Hepatocyte (in vitro differentiated cells): Measurements from ENCODE around the gene ERBB4. TPM values are rescaled to one million over a fixed set of nuclear protein-coding genes. Genes with fewer than 3 reads are reported as not detected.

Experiments
- DNase-seq: peaks from one replicate; pipeline ENCODE4 v3.0.0-alpha.2; 2016; ENCODE audit warnings: low spot score
- H2AFZ ChIP-seq: fragments of 200-600 bp; sonication (generic); 2 replicates; pipeline ENCODE4 v1.6.0; 2016; ENCODE audit warnings: antibody characterized with exemption, mild to moderate bottlenecking
- H3K27ac ChIP-seq: fragments of 200-600 bp; sonication (generic); 2 replicates; pipeline ENCODE4 v1.5.1; 2016; ENCODE audit warnings: mild to moderate bottlenecking
- H3K27me3 ChIP-seq: fragments of 200-600 bp; sonication (generic); 2 replicates; pipeline ENCODE4 v1.6.1; 2016
- H3K36me3 ChIP-seq: fragments of 200-600 bp; sonication (generic); replicated peaks from 2 replicates; pipeline ENCODE4 v1.5.1; 2016; ENCODE audit warnings: low read depth; ENCODE audit not compliant: insufficient read depth
- H3K4me1 ChIP-seq: fragments of 200-600 bp; sonication (generic); 2 replicates; pipeline ENCODE4 v1.5.1; 2016; ENCODE audit warnings: mild to moderate bottlenecking, moderate library complexity; ENCODE audit not compliant: insufficient read depth
- H3K4me2 ChIP-seq: fragments of 200-600 bp; sonication (generic); 2 replicates; pipeline ENCODE4 v1.6.0; 2016
- H3K4me3 ChIP-seq: fragments of 200-600 bp; sonication (generic); 2 replicates; pipeline ENCODE4 v1.5.1; 2016; ENCODE audit warnings: mild to moderate bottlenecking
- H3K79me2 ChIP-seq: fragments of 200-600 bp; sonication (generic); 2 replicates; pipeline ENCODE4 v1.6.0; 2017; ENCODE audit warnings: mild to moderate bottlenecking
- H3K9me2 ChIP-seq: fragments of 200-600 bp; sonication (generic); replicated peaks from 2 replicates; pipeline ENCODE4 v1.6.0; 2017; ENCODE audit warnings: mild to moderate bottlenecking; ENCODE audit not compliant: insufficient read depth
- H3K9me3 ChIP-seq: fragments of 200-600 bp; sonication (generic); 2 replicates; pipeline ENCODE4 v1.5.1; 2016; ENCODE audit warnings: low read depth, mild to moderate bottlenecking
- H4K20me1 ChIP-seq: fragments of 200-600 bp; sonication (generic); 2 replicates; pipeline ENCODE4 v1.6.0; 2016; ENCODE audit warnings: mild to moderate bottlenecking; ENCODE audit not compliant: insufficient read depth, poor library complexity, severe bottlenecking
- EZH2 ChIP-seq: fragments of 200-600 bp; sonication (generic); IDR thresholded peaks from 2 replicates; pipeline ENCODE4 v1.6.1; 2016; ENCODE audit warnings: antibody characterized with exemption, mild to moderate bottlenecking, borderline replicate concordance
- EZH2phosphoT487 ChIP-seq: fragments of 200-600 bp; sonication (generic); IDR thresholded peaks from one replicate; pipeline ENCODE4 v1.6.1; 2018; ENCODE audit warnings: antibody characterized with exemption, mild to moderate bottlenecking, low read depth, moderate library complexity; ENCODE audit not compliant: unreplicated experiment, severe bottlenecking
- WGBS: methylation state at CpG from one replicate; pipeline ENCODE4 v1.1.6; 2016; ENCODE audit warnings: low lambda C conversion rate; ENCODE audit errors: missing lambda C conversion rate; 5-methylcytosine and 5-hydroxymethylcytosine counted together
- polyA plus RNA-seq: library from polyadenylated mRNA; unstranded; fragments of >200 nt; fragmentation: Nextera tagmentation; extraction: Ambion mirVana; gene quantifications from 2 replicates; pipeline ENCODE4 v1.2.1, GENCODE V29; 2016
- total RNA-seq: library from RNA; depleted of rRNA; stranded (reverse); fragments of >200 nt; gene quantifications from 2 replicates; pipeline ENCODE4 v1.2.3, GENCODE V29; 2014
- TF ChIP-seq, protein P1 (sequence below): fragments of 200-600 bp; sonication (generic); IDR thresholded peaks from 2 replicates; pipeline ENCODE4 v1.5.1; 2016; ENCODE audit warnings: antibody characterized with exemption, mild to moderate bottlenecking; ENCODE audit not compliant: poor library complexity

The ERBB4 gene
- total and polyA plus RNA-seq, 2 experiments from 2014 or later = 3.4 to 3.9 TPM

DNA sequence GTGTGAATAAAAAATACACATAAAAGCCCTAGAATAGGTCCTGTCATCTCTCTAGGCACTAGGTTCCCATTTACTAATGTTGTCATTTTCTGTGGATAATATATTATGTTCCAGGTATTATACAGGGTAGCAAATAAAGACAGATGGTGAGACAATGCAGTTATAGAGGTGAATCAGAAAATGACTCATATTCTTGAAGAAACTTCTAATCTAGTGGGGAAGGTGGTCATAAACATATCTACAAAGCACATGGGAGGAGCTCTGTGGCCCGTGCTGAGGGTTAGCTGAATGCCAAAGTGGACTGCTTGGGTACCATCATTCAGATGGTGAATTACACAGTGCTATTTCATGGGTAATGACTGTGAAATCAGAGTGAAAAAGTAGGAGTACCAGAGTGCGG lies 700.9 kb downstream of the ERBB4 start:
- 78% methylated on average over 2 of the region's 2 CpGs for WGBS
- Histone ChIP-seq H3K9me2 (peaks cover 4% of the 10 kb centered on the region), H3K27ac (no peak overlapping the region), H4K20me1 (no peaks in the 10 kb centered on the region), H2AFZ (no peak overlapping the region), H3K9me3 (no peaks in the 10 kb centered on the region), H3K4me2 (no peak overlapping the region), H3K36me3 (no peaks in the 10 kb centered on the region), H3K79me2 (no peaks in the 10 kb centered on the region), H3K4me3 (no peak overlapping the region), H3K4me1 (no peaks in the 10 kb centered on the region), H3K27me3 (no peaks in the 10 kb centered on the region)
- TF ChIP-seq, protein P1, sequence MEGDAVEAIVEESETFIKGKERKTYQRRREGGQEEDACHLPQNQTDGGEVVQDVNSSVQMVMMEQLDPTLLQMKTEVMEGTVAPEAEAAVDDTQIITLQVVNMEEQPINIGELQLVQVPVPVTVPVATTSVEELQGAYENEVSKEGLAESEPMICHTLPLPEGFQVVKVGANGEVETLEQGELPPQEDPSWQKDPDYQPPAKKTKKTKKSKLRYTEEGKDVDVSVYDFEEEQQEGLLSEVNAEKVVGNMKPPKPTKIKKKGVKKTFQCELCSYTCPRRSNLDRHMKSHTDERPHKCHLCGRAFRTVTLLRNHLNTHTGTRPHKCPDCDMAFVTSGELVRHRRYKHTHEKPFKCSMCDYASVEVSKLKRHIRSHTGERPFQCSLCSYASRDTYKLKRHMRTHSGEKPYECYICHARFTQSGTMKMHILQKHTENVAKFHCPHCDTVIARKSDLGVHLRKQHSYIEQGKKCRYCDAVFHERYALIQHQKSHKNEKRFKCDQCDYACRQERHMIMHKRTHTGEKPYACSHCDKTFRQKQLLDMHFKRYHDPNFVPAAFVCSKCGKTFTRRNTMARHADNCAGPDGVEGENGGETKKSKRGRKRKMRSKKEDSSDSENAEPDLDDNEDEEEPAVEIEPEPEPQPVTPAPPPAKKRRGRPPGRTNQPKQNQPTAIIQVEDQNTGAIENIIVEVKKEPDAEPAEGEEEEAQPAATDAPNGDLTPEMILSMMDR = no peak
- TF ChIP-seq EZH2phosphoT487 (no peak), EZH2 (no peak)
- DNase-seq = no peak

DNA sequence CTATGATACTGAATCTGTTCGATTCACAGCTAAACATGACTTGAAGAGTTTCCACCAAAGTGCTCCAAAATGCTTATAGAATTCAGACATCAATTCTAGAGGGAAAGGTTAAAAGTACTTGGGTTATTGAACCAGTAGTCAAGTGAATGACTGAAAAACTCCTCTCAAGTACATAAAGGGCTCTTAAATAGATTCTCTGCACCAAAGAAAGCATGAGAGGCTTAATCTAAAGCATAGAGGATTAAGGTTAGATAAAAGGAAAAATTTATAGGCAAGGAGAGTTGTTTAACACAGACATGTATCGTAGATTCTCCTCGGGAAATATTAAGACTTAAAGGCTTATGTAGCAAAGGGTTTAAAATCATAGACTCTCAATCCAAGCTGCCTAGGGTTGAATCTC lies 701.4 kb downstream of the ERBB4 start:
- Histone ChIP-seq H3K4me2 (no peak overlapping the region), H3K27me3 (no peaks in the 10 kb centered on the region), H3K4me1 (no peaks in the 10 kb centered on the region), H4K20me1 (no peaks in the 10 kb centered on the region), H2AFZ (no peak overlapping the region), H3K27ac (no peak overlapping the region), H3K9me3 (no peaks in the 10 kb centered on the region), H3K9me2 (peaks cover 4% of the 10 kb centered on the region), H3K36me3 (no peaks in the 10 kb centered on the region), H3K4me3 (no peak overlapping the region), H3K79me2 (no peaks in the 10 kb centered on the region)
- WGBS = 42% methylated on average over 3 of the region's 3 CpGs
- DNase-seq = no peak
- TF ChIP-seq, protein P1 = no peak
- TF ChIP-seq EZH2 (no peak), EZH2phosphoT487 (no peak)

DNA sequence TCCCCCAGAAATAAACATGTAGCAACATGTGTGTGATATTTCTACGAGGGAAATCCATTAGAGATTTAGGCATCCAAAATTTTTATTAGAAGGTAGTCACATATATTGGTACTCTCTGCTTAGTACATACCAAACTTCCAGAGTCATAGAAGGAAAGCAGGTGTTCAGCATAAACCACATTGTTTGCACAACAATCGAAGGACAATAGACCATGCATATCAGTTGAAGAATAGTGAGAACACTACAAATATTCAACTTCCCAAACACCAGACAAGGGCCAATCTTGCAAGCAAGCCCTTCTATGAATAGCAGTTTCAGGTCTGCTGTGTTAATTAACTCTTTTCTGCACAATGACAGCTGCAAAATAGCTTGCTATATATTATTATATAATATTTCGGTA lies 702.2 kb downstream of the ERBB4 start:
- no peak for DNase-seq
- 73% methylated on average over 3 of the region's 3 CpGs for WGBS
- Histone ChIP-seq H3K79me2 (no peaks in the 10 kb centered on the region), H2AFZ (no peak overlapping the region), H3K9me2 (peaks cover 4% of the 10 kb centered on the region), H3K4me2 (no peak overlapping the region), H3K9me3 (no peaks in the 10 kb centered on the region), H3K36me3 (no peaks in the 10 kb centered on the region), H4K20me1 (no peaks in the 10 kb centered on the region), H3K27ac (no peak overlapping the region), H3K27me3 (no peaks in the 10 kb centered on the region), H3K4me1 (no peaks in the 10 kb centered on the region), H3K4me3 (no peak overlapping the region)
- TF ChIP-seq, protein P1 = no peak
- TF ChIP-seq EZH2phosphoT487 (no peak), EZH2 (no peak)

DNA sequence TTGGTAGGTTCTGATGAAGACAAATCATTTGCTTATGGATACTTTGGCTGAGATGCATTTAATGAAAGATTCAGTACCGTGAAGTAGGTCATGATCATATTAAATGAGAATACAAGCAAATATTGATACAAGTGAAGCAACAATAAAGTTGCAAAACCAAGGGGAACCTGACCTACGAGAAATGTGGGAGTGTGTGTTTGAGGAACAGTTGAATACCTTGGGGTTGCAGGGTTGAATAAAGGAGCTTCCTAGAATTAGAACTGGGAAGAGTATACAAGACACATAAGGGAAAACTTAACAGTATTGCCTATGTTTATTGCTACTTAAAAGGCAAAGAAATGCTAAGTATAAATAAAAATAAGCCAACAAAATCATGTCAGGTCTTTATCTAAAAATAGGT lies 702.9 kb downstream of the ERBB4 start:
- Histone ChIP-seq H3K36me3 (no peaks in the 10 kb centered on the region), H3K9me2 (peaks cover 4% of the 10 kb centered on the region), H3K79me2 (no peaks in the 10 kb centered on the region), H3K4me2 (no peak overlapping the region), H2AFZ (no peak overlapping the region), H3K4me3 (no peak overlapping the region), H3K4me1 (no peaks in the 10 kb centered on the region), H3K27ac (no peak overlapping the region), H4K20me1 (no peaks in the 10 kb centered on the region), H3K9me3 (no peaks in the 10 kb centered on the region), H3K27me3 (no peaks in the 10 kb centered on the region)
- WGBS = 73% methylated on average over 2 of the region's 2 CpGs
- TF ChIP-seq, protein P1 = no peak
- TF ChIP-seq EZH2 (no peak), EZH2phosphoT487 (no peak)
- no peak for DNase-seq
